ENCODE data around the gene ALDH9A1.

DNA sequence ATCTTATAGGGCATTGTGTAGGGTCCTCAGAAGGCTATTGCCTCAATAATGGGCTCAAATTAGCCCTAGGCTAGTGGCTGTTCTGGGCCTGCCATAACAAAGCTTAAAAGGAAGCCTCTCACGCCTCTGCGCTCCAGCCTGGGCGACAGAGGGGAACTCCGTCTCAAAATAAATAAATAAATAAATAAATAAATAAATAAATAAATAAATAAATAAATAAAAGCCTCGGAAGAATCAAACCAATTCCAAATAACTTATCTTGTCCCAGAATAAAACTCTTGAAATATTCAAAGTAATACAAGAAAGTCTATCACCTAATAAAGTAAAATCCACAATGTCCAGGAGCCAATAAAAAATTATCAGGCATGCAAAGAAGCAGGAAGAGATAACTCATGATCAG is 14.4 kb upstream of the ALDH9A1 start:
- TF ChIP-seq POLR2A (IDR thresholded peaks at IDR 0.05): no peak
- TF ChIP-seq, protein P1, sequence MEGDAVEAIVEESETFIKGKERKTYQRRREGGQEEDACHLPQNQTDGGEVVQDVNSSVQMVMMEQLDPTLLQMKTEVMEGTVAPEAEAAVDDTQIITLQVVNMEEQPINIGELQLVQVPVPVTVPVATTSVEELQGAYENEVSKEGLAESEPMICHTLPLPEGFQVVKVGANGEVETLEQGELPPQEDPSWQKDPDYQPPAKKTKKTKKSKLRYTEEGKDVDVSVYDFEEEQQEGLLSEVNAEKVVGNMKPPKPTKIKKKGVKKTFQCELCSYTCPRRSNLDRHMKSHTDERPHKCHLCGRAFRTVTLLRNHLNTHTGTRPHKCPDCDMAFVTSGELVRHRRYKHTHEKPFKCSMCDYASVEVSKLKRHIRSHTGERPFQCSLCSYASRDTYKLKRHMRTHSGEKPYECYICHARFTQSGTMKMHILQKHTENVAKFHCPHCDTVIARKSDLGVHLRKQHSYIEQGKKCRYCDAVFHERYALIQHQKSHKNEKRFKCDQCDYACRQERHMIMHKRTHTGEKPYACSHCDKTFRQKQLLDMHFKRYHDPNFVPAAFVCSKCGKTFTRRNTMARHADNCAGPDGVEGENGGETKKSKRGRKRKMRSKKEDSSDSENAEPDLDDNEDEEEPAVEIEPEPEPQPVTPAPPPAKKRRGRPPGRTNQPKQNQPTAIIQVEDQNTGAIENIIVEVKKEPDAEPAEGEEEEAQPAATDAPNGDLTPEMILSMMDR (IDR thresholded peaks at IDR 0.05): no peak
